CD4-positive, alpha-beta T cell (primary cell): Measurements from ENCODE around the gene PRKCA. TPM values are rescaled to one million over a fixed set of nuclear protein-coding genes. Genes with fewer than 3 reads are reported as not detected.

Experiments used
- ATAC-seq: fragments of 200-7000 bp; cut with Tn5 transposase; one replicate; pipeline ENCODE4 v1.10.0; 2022; ENCODE audit warnings: mild to moderate bottlenecking; ENCODE audit not compliant: poor library complexity
- CTCF ChIA-PET: fragments of 350-600 bp; sonication (Branson Sonifier 250); formaldehyde crosslinking; loops from one replicate; lab custom pipeline; 2021; ENCODE audit warnings: antibody characterized with exemption, inconsistent platforms; lab: Charles Lee
- POLR2A ChIA-PET: fragments of 350-600 bp; sonication (Branson Sonifier 250); formaldehyde crosslinking; loops from one replicate; lab custom pipeline; 2021; ENCODE audit warnings: antibody characterized with exemption, inconsistent platforms; lab: Charles Lee
- DNase-seq, 14 experiments: peaks; one replicate each; pipeline ENCODE4 v3.0.0-alpha.2; 2013 to 2020; ENCODE audit warnings: mixed read lengths in 2 of 14
- H3K27ac ChIP-seq, 2 donors: one replicate each; pipeline versions ENCODE4 v1.5.1 to v1.7.0; 2013; ENCODE audit warnings: low read length in 2 of 2, low read depth in 1 of 2, mild to moderate bottlenecking in 1 of 2
- H3K27me3 ChIP-seq, 2 experiments: 1 replicate in 1 of 2; 2 replicates in 1 of 2; pipeline versions ENCODE4 v1.6.1 to v1.7.0; 2013; ENCODE audit warnings: low read length in 2 of 2, control low read depth in 1 of 2, mild to moderate bottlenecking in 1 of 2, moderate library complexity in 1 of 2; ENCODE audit not compliant: insufficient read depth in 2 of 2, control insufficient read depth in 1 of 2
- H3K36me3 ChIP-seq: one replicate; pipeline ENCODE4 v1.6.1; 2013; ENCODE audit warnings: low read length, control low read depth; ENCODE audit not compliant: insufficient read depth
- H3K4me1 ChIP-seq: one replicate; pipeline ENCODE4 v1.6.1; 2013; ENCODE audit warnings: low read length, control low read depth; ENCODE audit not compliant: insufficient read depth
- H3K4me3 ChIP-seq: one replicate; pipeline ENCODE4 v1.5.1; 2013; ENCODE audit warnings: mild to moderate bottlenecking, low read length, moderate library complexity
- H3K9me3 ChIP-seq, 2 experiments: 1 replicate in 1 of 2; 2 replicates in 1 of 2; pipeline versions ENCODE4 v1.6.1 to v1.7.0; 2013; ENCODE audit warnings: low read length in 2 of 2, mild to moderate bottlenecking in 2 of 2, control low read depth in 1 of 2, moderate library complexity in 1 of 2; ENCODE audit not compliant: control insufficient read depth in 1 of 2, insufficient read depth in 1 of 2
- H3K27ac Mint-ChIP-seq: one replicate; pipeline ENCODE4 v1.8.0; 2020; ENCODE audit warnings: mixed read lengths
- H3K27me3 Mint-ChIP-seq: one replicate; pipeline ENCODE4 v1.8.0; 2021; ENCODE audit warnings: mixed read lengths
- H3K36me3 Mint-ChIP-seq: one replicate; pipeline ENCODE4 v1.8.0; 2021; ENCODE audit warnings: low read depth, mixed read lengths
- H3K4me1 Mint-ChIP-seq: one replicate; pipeline ENCODE4 v1.8.0; 2021; ENCODE audit warnings: low read depth, mixed read lengths
- H3K4me3 Mint-ChIP-seq: one replicate; pipeline ENCODE4 v1.8.0; 2020; ENCODE audit warnings: mild to moderate bottlenecking, mixed read lengths
- H3K9me3 Mint-ChIP-seq: one replicate; pipeline ENCODE4 v1.8.0; 2020; ENCODE audit warnings: mixed read lengths
- intact Hi-C, 2 experiments: fragments of 100-400 bp; cut with DNase I in 1 of 2; cut with micrococcal nuclease in 1 of 2; formaldehyde crosslinking; loops; one replicate each; pipeline versions ENCODE4 v1.15.1 to v1.9.0; 2023 to 2025; cut with DNase I, micrococcal nuclease
- total RNA-seq, 174 experiments: library from RNA in 2 of 174; stranded (reverse) in 2 of 174; gene quantifications; one replicate each; pipeline ENCODE4 v1.2.3 and lab custom pipeline; 2021 to 2026
- TF ChIP-seq, protein P1 (sequence below): fragments of 200-600 bp; IDR thresholded peaks from one replicate; pipeline ENCODE4 v1.8.0; 2022; ENCODE audit warnings: antibody characterized with exemption, mild to moderate bottlenecking

The PRKCA gene
- total RNA-seq, 2 experiments from 2014 or later: 84.8 to 88.6 TPM

DNA sequence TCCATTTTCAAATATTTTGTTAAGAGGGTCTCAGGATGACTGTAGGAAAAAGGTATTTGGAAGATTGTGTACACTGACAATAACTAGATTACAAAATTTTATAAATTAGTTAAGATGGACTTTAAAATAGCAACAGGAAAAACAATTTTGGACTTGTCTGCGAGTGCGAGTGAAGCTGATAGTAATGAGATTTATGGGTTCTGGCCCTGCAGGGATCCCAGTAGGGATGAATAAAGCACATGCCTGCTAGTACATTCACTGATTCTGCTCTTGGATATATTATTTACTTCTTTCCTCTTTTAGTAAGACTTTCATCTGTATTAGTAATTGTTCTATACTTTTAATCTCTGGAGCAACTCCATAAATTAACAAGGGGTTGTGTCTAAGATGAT, 28.2 kb downstream of the PRKCA start:
- TF ChIP-seq, protein P1, sequence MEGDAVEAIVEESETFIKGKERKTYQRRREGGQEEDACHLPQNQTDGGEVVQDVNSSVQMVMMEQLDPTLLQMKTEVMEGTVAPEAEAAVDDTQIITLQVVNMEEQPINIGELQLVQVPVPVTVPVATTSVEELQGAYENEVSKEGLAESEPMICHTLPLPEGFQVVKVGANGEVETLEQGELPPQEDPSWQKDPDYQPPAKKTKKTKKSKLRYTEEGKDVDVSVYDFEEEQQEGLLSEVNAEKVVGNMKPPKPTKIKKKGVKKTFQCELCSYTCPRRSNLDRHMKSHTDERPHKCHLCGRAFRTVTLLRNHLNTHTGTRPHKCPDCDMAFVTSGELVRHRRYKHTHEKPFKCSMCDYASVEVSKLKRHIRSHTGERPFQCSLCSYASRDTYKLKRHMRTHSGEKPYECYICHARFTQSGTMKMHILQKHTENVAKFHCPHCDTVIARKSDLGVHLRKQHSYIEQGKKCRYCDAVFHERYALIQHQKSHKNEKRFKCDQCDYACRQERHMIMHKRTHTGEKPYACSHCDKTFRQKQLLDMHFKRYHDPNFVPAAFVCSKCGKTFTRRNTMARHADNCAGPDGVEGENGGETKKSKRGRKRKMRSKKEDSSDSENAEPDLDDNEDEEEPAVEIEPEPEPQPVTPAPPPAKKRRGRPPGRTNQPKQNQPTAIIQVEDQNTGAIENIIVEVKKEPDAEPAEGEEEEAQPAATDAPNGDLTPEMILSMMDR: no peak
- ATAC-seq: no peak
- ChIA-PET POLR2A (interaction anchor here (0.6 to 3.5 kb wide), 20 partner anchors 9 to 1824 kb away, joined by 3 to 44 read pairs (median 6); partner anchors contain the start of genes CEP95 and PRKCA), CTCF (interaction anchor here (0.6 to 1.2 kb wide), 2 partner anchors 8 to 20 kb away, joined by 3 read pairs; no protein-coding TSS in a partner anchor)
- DNase-seq: no peak
- Histone ChIP-seq H3K27ac (peak overlapping the region; percentile 20 to 49), H3K4me3 (peak overlapping the region; percentile 33), H3K36me3 (peaks cover 2% of the 10 kb centered on the region), H3K27me3 (no peaks in the 10 kb centered on the region), H3K4me1 (peaks cover 61% of the 10 kb centered on the region), H3K9me3 (no peaks in the 10 kb centered on the region)
- H3K4me1 Mint-ChIP-seq: peaks cover 89% of the 10 kb centered on the region
- peak overlapping the region; percentile 97 for H3K27ac Mint-ChIP-seq
- intact Hi-C loops: loop anchor here (2.0 to 5.0 kb wide), 6 partner anchors 24 to 92 kb away; no protein-coding TSS in a partner anchor
- peak overlapping the region; percentile 86 for H3K4me3 Mint-ChIP-seq
- H3K27me3 Mint-ChIP-seq: no peaks in the 10 kb centered on the region
- peaks cover 6% of the 10 kb centered on the region for H3K36me3 Mint-ChIP-seq
- no peaks in the 10 kb centered on the region for H3K9me3 Mint-ChIP-seq

DNA sequence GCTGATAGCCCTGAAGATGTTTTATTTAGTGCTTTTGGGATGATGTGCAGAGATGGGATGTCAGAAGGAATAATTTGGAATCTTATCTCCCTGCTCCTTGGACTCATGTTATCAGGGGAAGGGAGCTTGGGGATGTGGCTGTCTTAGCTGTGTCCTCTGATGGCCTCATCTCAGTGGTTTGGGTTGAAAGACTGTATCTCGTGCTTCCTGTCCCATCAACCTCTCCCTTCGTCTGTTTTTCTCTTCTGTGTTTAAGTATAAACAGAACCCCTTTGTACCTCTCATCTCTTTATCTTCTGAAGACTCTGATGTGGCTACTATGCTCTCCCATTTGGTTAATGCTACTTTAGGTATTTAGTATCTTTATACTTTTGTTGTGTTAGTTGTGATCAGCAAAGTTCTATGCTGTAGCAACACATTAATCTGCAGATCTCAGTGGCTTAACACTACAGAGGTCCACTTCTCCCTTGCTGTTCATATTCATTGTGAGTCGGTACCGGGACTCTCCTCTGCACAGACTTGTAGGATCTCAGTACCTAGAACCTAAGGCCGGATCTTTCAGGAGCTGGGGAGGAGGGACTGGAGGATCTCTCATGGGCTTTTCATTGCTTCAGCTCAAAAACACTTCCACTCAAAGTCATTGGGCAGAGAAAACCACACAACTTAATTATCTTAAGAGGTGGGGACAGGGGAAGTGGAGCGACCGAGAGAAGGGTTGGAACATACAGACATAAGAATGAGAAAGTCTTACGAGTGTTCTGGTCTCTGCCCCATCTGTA, 28.8 kb downstream of the PRKCA start:
- Histone ChIP-seq H3K9me3 (no peaks in the 10 kb centered on the region), H3K36me3 (peaks cover 2% of the 10 kb centered on the region), H3K27ac (peak overlapping the region; percentile 20 to 49), H3K4me1 (peaks cover 61% of the 10 kb centered on the region), H3K27me3 (no peaks in the 10 kb centered on the region), H3K4me3 (peak overlapping the region; percentile 33)
- TF ChIP-seq, protein P1: no peak
- ChIA-PET POLR2A (interaction anchor here (0.7 to 3.5 kb wide), 22 partner anchors 9 to 1824 kb away, joined by 3 to 44 read pairs (median 6); partner anchors contain the start of genes CEP95 and PRKCA), CTCF (no interaction called here)
- intact Hi-C loops: loop anchor here (2.0 to 5.0 kb wide), 6 partner anchors 24 to 91 kb away; no protein-coding TSS in a partner anchor
- H3K27ac Mint-ChIP-seq: peak overlapping the region; percentile 97
- peaks cover 89% of the 10 kb centered on the region for H3K4me1 Mint-ChIP-seq
- H3K27me3 Mint-ChIP-seq: no peaks in the 10 kb centered on the region
- H3K4me3 Mint-ChIP-seq: peak overlapping the region; percentile 86
- peaks cover 12% of the 10 kb centered on the region for H3K36me3 Mint-ChIP-seq
- DNase-seq (peak in 9 of 14 experiments; percentile 9 to 71 (median 20)), ATAC-seq (peak; percentile 80)
- H3K9me3 Mint-ChIP-seq: no peaks in the 10 kb centered on the region

DNA sequence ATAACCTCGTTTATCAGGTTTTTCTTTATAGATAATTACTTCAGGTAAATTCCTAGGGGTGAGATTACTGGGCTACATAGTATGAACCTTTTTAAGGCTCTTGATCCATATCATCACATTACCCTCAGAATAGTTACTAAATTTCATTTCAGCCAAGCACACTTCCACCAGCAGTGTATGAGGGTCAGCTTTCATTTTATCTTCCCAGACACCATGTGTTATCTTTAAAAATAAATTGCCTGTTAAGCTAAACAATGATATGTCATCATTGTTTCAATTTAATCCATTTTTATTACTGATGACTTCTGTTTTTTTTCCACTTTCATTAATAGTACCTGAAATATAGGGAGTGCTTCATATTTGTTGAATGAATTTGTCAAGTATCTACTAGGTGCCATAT, 33.4 kb downstream of the PRKCA start:
- no peak overlapping the region for H3K4me3 ChIP-seq
- H3K4me3 Mint-ChIP-seq: peak overlapping the region; percentile 23

More for the DNA sequence above, 33.4 kb downstream of the PRKCA start:
- H3K9me3 Mint-ChIP-seq: no peaks in the 10 kb centered on the region
- intact Hi-C loops: no loop called here
- DNase-seq (no peak), ATAC-seq (no peak)
- ChIA-PET CTCF (no interaction called here), POLR2A (no interaction called here)
- Histone ChIP-seq H3K4me1 (peaks cover 46% of the 10 kb centered on the region), H3K27me3 (no peaks in the 10 kb centered on the region), H3K36me3 (no peaks in the 10 kb centered on the region), H3K27ac (no peak overlapping the region), H3K9me3 (no peaks in the 10 kb centered on the region)
- no peaks in the 10 kb centered on the region for H3K27me3 Mint-ChIP-seq
- peaks cover 12% of the 10 kb centered on the region for H3K36me3 Mint-ChIP-seq
- H3K4me1 Mint-ChIP-seq: peaks cover 85% of the 10 kb centered on the region
- TF ChIP-seq, protein P1: no peak
- H3K27ac Mint-ChIP-seq: peak overlapping the region; percentile 97
